BLaER1 (cell line): ENCODE data around the gene BTBD7.

Experiments
- H3K27ac ChIP-seq: shearing (Covaris generic); formaldehyde crosslinking; 2 replicates; pipeline ENCODE4 v1.8.1; 2022
- H3K27me3 ChIP-seq: shearing (Covaris generic); formaldehyde crosslinking; 2 replicates; pipeline ENCODE4 v1.8.1; 2022
- H3K36me3 ChIP-seq: shearing (Covaris generic); formaldehyde crosslinking; 2 replicates; pipeline ENCODE4 v1.8.1; 2022
- H3K4me1 ChIP-seq: shearing (Covaris generic); formaldehyde crosslinking; 2 replicates; pipeline ENCODE4 v1.8.1; 2022
- H3K4me2 ChIP-seq: shearing (Covaris generic); formaldehyde crosslinking; 2 replicates; pipeline ENCODE4 v1.8.1; 2022
- H3K4me3 ChIP-seq: shearing (Covaris generic); formaldehyde crosslinking; 2 replicates; pipeline ENCODE4 v1.8.1; 2022
- H3K9ac ChIP-seq: shearing (Covaris generic); formaldehyde crosslinking; 2 replicates; pipeline ENCODE4 v1.8.1; 2022
- H3K9me3 ChIP-seq: shearing (Covaris generic); formaldehyde crosslinking; 2 replicates; pipeline ENCODE4 v1.8.1; 2022
- H4K20me1 ChIP-seq: shearing (Covaris generic); formaldehyde crosslinking; 2 replicates; pipeline ENCODE4 v1.8.1; 2022
- Cebpa-rat ChIP-seq: shearing (Covaris generic); IDR thresholded peaks from 2 replicates; pipeline ENCODE4 v1.8.1; 2022

The BTBD7 gene

GRCh38 chr14:93346926-93347721, 14.3 kb upstream of the BTBD7 start, which contains the start of gene COX8C:
Gene COX8C, plus strand, starts transcription at chr14:93347182. Its CDS starts 87 bp downstream, at chr14:93347269.
- peaks cover 53% of the 10 kb centered on the region for H3K9me3 ChIP-seq
- peak within 1 kb of the TSS; percentile 55 for H3K4me3 ChIP-seq
- no peak for TF ChIP-seq Cebpa-rat
- no peaks in the 10 kb centered on the region for H4K20me1 ChIP-seq
- peaks cover 26% of the 10 kb centered on the region for H3K4me1 ChIP-seq
- peak within 1 kb of the TSS; percentile 38; the same call in 1 of the 2 replicates for H3K9ac ChIP-seq
- H3K27ac ChIP-seq = peak within 1 kb of the TSS; percentile 89
- H3K27me3 ChIP-seq = no peaks in the 10 kb centered on the region
- peak within 1 kb of the TSS; percentile 56 for H3K4me2 ChIP-seq
- 0 out of 2 replicates have a peak, but pooled peaks cover 9% of the 10 kb centered on the region for H3K36me3 ChIP-seq

GRCh38 chr14:93343797-93344196, 11.0 kb upstream of the BTBD7 start:
- H3K9me3 ChIP-seq = peaks cover 82% of the 10 kb centered on the region
- peaks cover 21% of the 10 kb centered on the region for H3K4me1 ChIP-seq
- no peak overlapping the region for H3K4me2 ChIP-seq
- H3K36me3 ChIP-seq = 0 out of 2 replicates have a peak, but pooled peaks cover 19% of the 10 kb centered on the region
- H3K9ac ChIP-seq = no peak overlapping the region
- TF ChIP-seq Cebpa-rat = no peak
- H4K20me1 ChIP-seq = no peaks in the 10 kb centered on the region
- no peak overlapping the region for H3K4me3 ChIP-seq
- H3K27me3 ChIP-seq = no peaks in the 10 kb centered on the region
- no peak overlapping the region for H3K27ac ChIP-seq

GRCh38 chr14:93343266-93343665, 10.4 kb upstream of the BTBD7 start:
- Histone ChIP-seq H3K27ac (no peak overlapping the region), H3K9me3 (peaks cover 85% of the 10 kb centered on the region), H3K36me3 (0 out of 2 replicates have a peak, but pooled peaks cover 19% of the 10 kb centered on the region), H4K20me1 (no peaks in the 10 kb centered on the region), H3K27me3 (no peaks in the 10 kb centered on the region), H3K4me2 (no peak overlapping the region), H3K4me3 (no peak overlapping the region), H3K4me1 (peaks cover 15% of the 10 kb centered on the region), H3K9ac (no peak overlapping the region)
- TF ChIP-seq Cebpa-rat = no peak

GRCh38 chr14:93337884-93338283, 5.0 kb upstream of the BTBD7 start:
- H3K4me1 ChIP-seq = peaks cover 11% of the 10 kb centered on the region
- no peak overlapping the region for H3K9ac ChIP-seq
- TF ChIP-seq Cebpa-rat = no peak
- H3K4me3 ChIP-seq = 0 out of 2 replicates have a peak overlapping the region, but pooled peaks have one; percentile 0
- H3K27ac ChIP-seq = no peak overlapping the region
- H3K9me3 ChIP-seq = peaks cover 71% of the 10 kb centered on the region
- H3K4me2 ChIP-seq = no peak overlapping the region
- no peaks in the 10 kb centered on the region for H3K27me3 ChIP-seq
- peaks cover 29% of the 10 kb centered on the region; the same call in 1 of the 2 replicates for H3K36me3 ChIP-seq
- no peaks in the 10 kb centered on the region for H4K20me1 ChIP-seq

- peaks cover 11% of the 10 kb centered on the region for H3K4me1 ChIP-seq
- no peak overlapping the region for H3K9ac ChIP-seq
- no peaks in the 10 kb centered on the region for H3K27me3 ChIP-seq
- H4K20me1 ChIP-seq = peaks cover 2% of the 10 kb centered on the region; the same call in 1 of the 2 replicates
- H3K9me3 ChIP-seq = peaks cover 64% of the 10 kb centered on the region
- peaks cover 25% of the 10 kb centered on the region; the same call in 1 of the 2 replicates for H3K36me3 ChIP-seq
- no peak for TF ChIP-seq Cebpa-rat
- no peak overlapping the region for H3K27ac ChIP-seq
- H3K4me2 ChIP-seq = no peak overlapping the region
- 0 out of 2 replicates have a peak overlapping the region, but pooled peaks have one; percentile 0 for H3K4me3 ChIP-seq
Observed at GRCh38 chr14:93337143-93337753, 4.4 kb upstream of the BTBD7 start.

GRCh38 chr14:93333631-93334103, 831 bp upstream of the BTBD7 start:
- Histone ChIP-seq H3K27me3 (no peaks in the 10 kb centered on the region), H3K27ac (peak overlapping the region; percentile 95; the same call in 1 of the 2 replicates), H3K36me3 (peaks cover 16% of the 10 kb centered on the region), H3K4me3 (peak overlapping the region; percentile 90), H3K9ac (peak overlapping the region; percentile 96), H3K9me3 (peaks cover 31% of the 10 kb centered on the region), H3K4me2 (peak overlapping the region; percentile 87), H3K4me1 (peaks cover 36% of the 10 kb centered on the region), H4K20me1 (peaks cover 37% of the 10 kb centered on the region)
- no peak for TF ChIP-seq Cebpa-rat

- peak overlapping the region; percentile 85 for H3K4me2 ChIP-seq
- H3K4me1 ChIP-seq = peaks cover 36% of the 10 kb centered on the region
- H3K4me3 ChIP-seq = peak overlapping the region; percentile 90
- peak overlapping the region; percentile 95 for H3K27ac ChIP-seq
- H3K9ac ChIP-seq = peak overlapping the region; percentile 96
- no peaks in the 10 kb centered on the region for H3K27me3 ChIP-seq
- H3K9me3 ChIP-seq = peaks cover 22% of the 10 kb centered on the region
- peaks cover 14% of the 10 kb centered on the region; the same call in 1 of the 2 replicates for H3K36me3 ChIP-seq
- TF ChIP-seq Cebpa-rat = no peak
- peaks cover 50% of the 10 kb centered on the region for H4K20me1 ChIP-seq
Observed at GRCh38 chr14:93332397-93332852, 411 bp downstream of the BTBD7 start.

- Histone ChIP-seq H3K36me3 (peaks cover 8% of the 10 kb centered on the region; the same call in 1 of the 2 replicates), H3K4me3 (peak overlapping the region; percentile 90), H3K4me1 (peaks cover 36% of the 10 kb centered on the region), H3K27me3 (no peaks in the 10 kb centered on the region), H3K27ac (peak overlapping the region; percentile 95), H3K9me3 (peaks cover 17% of the 10 kb centered on the region), H4K20me1 (peaks cover 55% of the 10 kb centered on the region), H3K9ac (peak overlapping the region; percentile 96), H3K4me2 (peak overlapping the region; percentile 85)
- no peak for TF ChIP-seq Cebpa-rat
Observed at GRCh38 chr14:93331728-93332396, 974 bp downstream of the BTBD7 start.
